22Rv1 (cell line): Measurements from ENCODE around the gene BSPRY.

Source experiments
- CTCF ChIP-seq: fragments of 450-650 bp; IDR thresholded peaks from 2 replicates; pipeline ENCODE4 v1.5.1; 2017; ENCODE audit warnings: mild to moderate bottlenecking
- ZFX ChIP-seq: fragments of 450-650 bp; IDR thresholded peaks from 2 replicates; pipeline ENCODE4 v1.6.1; 2017; ENCODE audit warnings: antibody characterized with exemption, borderline replicate concordance

- TF ChIP-seq CTCF = no peak
- TF ChIP-seq ZFX = no peak
Observed at GRCh38 chr9:113368982-113369854, 19.9 kb downstream of the BSPRY start.
